CD14-positive monocyte (primary cell): ENCODE results near the gene SARNP. TPM values are rescaled to one million over a fixed set of nuclear protein-coding genes. Genes with fewer than 3 reads are reported as not detected.
"Not testable (repeated sequence)": the region's sequence is repeated elsewhere in the genome, so short reads cannot be mapped to it uniquely, and the experiment has no call there.

ENCODE experiments used
- DNase-seq, 3 donors: peaks; one replicate each; pipeline ENCODE4 v3.0.0-alpha.2; 2011 to 2022
- H2AFZ ChIP-seq: 2 replicates; pipeline ENCODE4 v1.6.0; 2012; ENCODE audit warnings: mild to moderate bottlenecking, low read depth, low read length, inconsistent platforms; ENCODE audit not compliant: insufficient read depth, poor library complexity, severe bottlenecking
- H3K27ac ChIP-seq, 2 donors: 1 replicate in 1 of 2; 2 replicates in 1 of 2; pipeline ENCODE4 v1.5.1; 2012 to 2013; ENCODE audit warnings: low read length in 2 of 2, control low read depth in 1 of 2, inconsistent platforms in 1 of 2, low read depth in 1 of 2, mild to moderate bottlenecking in 1 of 2
- H3K27me3 ChIP-seq, 2 donors: one replicate each; pipeline versions ENCODE4 v1.6.0 to v1.6.1; 2011 to 2013; ENCODE audit warnings: low read length in 2 of 2; ENCODE audit not compliant: control insufficient read depth in 2 of 2, insufficient read depth in 2 of 2
- H3K36me3 ChIP-seq, 2 donors: replicated peaks in 1 of 2; 1 replicate in 1 of 2; 2 replicates in 1 of 2; pipeline versions ENCODE4 v1.5.1 to v1.6.1; 2012 to 2013; ENCODE audit warnings: low read length in 2 of 2, control low read depth in 1 of 2, inconsistent platforms in 1 of 2, mild to moderate bottlenecking in 1 of 2; ENCODE audit not compliant: insufficient read depth in 2 of 2, control insufficient read depth in 1 of 2
- H3K4me1 ChIP-seq, 2 donors: 1 replicate in 1 of 2; 2 replicates in 1 of 2; pipeline versions ENCODE4 v1.5.1 to v1.6.1; 2012 to 2013; ENCODE audit warnings: low read length in 2 of 2, control low read depth in 1 of 2, inconsistent platforms in 1 of 2, mild to moderate bottlenecking in 1 of 2, moderate library complexity in 1 of 2; ENCODE audit not compliant: insufficient read depth in 2 of 2, control insufficient read depth in 1 of 2
- H3K4me2 ChIP-seq: replicated peaks from 2 replicates; pipeline ENCODE3; 2012; ENCODE audit warnings: low read length, moderate library complexity, mild to moderate bottlenecking; ENCODE audit not compliant: poor library complexity, severe bottlenecking; ENCODE audit errors: extremely low read depth
- H3K4me3 ChIP-seq, 3 experiments: fragments of 200-600 bp in 1 of 3; sonication (generic) in 1 of 3; replicated peaks in 1 of 3; 1 replicate in 2 of 3; 2 replicates in 1 of 3; pipeline ENCODE4 v1.5.1; 2011 to 2013; ENCODE audit warnings: low read length in 3 of 3, mild to moderate bottlenecking in 3 of 3, control low read depth in 2 of 3, low read depth in 2 of 3, inconsistent platforms in 1 of 3, moderate library complexity in 1 of 3
- H3K79me2 ChIP-seq: 2 replicates; pipeline ENCODE4 v1.6.0; 2012; ENCODE audit warnings: mild to moderate bottlenecking, control low read depth, inconsistent platforms, low read length, moderate library complexity; ENCODE audit not compliant: insufficient read depth
- H3K9ac ChIP-seq: 2 replicates; pipeline ENCODE4 v1.6.0; 2017; ENCODE audit warnings: low read length, mild to moderate bottlenecking; ENCODE audit not compliant: insufficient read depth, poor library complexity, severe bottlenecking
- H3K9me3 ChIP-seq, 2 donors: replicated peaks in 1 of 2; 1 replicate in 1 of 2; 2 replicates in 1 of 2; pipeline versions ENCODE4 v1.5.1 to v1.6.1; 2012 to 2013; ENCODE audit warnings: low read length in 2 of 2, control low read depth in 1 of 2; ENCODE audit not compliant: control insufficient read depth in 1 of 2, insufficient read depth in 1 of 2
- H4K20me1 ChIP-seq: 2 replicates; pipeline ENCODE4 v1.6.0; 2012; ENCODE audit warnings: mild to moderate bottlenecking, low read length, control low read depth, moderate library complexity; ENCODE audit not compliant: insufficient read depth
- H3K27ac Mint-ChIP-seq, 7 donors: one replicate each; pipeline ENCODE4 v1.8.0; 2020; ENCODE audit warnings: mild to moderate bottlenecking in 7 of 7, mixed read lengths in 7 of 7, moderate library complexity in 6 of 7, inconsistent platforms in 2 of 7
- H3K27me3 Mint-ChIP-seq, 3 donors: one replicate each; pipeline ENCODE4 v1.8.0; 2021 to 2022; ENCODE audit warnings: low read depth in 3 of 3, mild to moderate bottlenecking in 3 of 3, mixed read lengths in 3 of 3, moderate library complexity in 3 of 3, inconsistent platforms in 1 of 3
- H3K36me3 Mint-ChIP-seq, 2 donors: one replicate each; pipeline ENCODE4 v1.8.0; 2020; ENCODE audit warnings: mixed read lengths in 2 of 2, inconsistent platforms in 1 of 2, mild to moderate bottlenecking in 1 of 2
- H3K4me1 Mint-ChIP-seq: one replicate; pipeline ENCODE4 v1.8.0; 2020; ENCODE audit warnings: mild to moderate bottlenecking, mixed read lengths
- H3K4me3 Mint-ChIP-seq, 2 donors: one replicate each; pipeline ENCODE4 v1.8.0; 2020; ENCODE audit warnings: mild to moderate bottlenecking in 2 of 2, mixed read lengths in 2 of 2, moderate library complexity in 1 of 2
- H3K9me3 Mint-ChIP-seq, 7 donors: one replicate each; pipeline ENCODE4 v1.8.0; 2020 to 2022; ENCODE audit warnings: mixed read lengths in 7 of 7, mild to moderate bottlenecking in 6 of 7, moderate library complexity in 6 of 7, inconsistent platforms in 2 of 7
- CTCF ChIP-seq: fragments of 200-600 bp; IDR thresholded peaks from one replicate; pipeline ENCODE4 v1.8.0; 2022; ENCODE audit warnings: antibody characterized with exemption, mild to moderate bottlenecking
- WGBS: methylation state at CpG from one replicate; pipeline ENCODE4 v1.1.5; 2013; ENCODE audit warnings: missing lambda C conversion rate; ENCODE audit not compliant: insufficient coverage; 5-methylcytosine and 5-hydroxymethylcytosine counted together
- intact Hi-C, 2 donors: fragments of 100-400 bp; cut with micrococcal nuclease; formaldehyde crosslinking; loops; one replicate each; pipeline versions ENCODE4 v1.15.0 to v1.15.1; 2023
- polyA plus RNA-seq, 3 donors: library from polyadenylated mRNA; depleted of rRNA in 1 of 3; unstranded in 2 of 3; stranded (reverse) in 1 of 3; fragments of 300-500 nt in 2 of 3; fragments of >200 nt in 1 of 3; fragmentation: Illumina TruSeq in 2 of 3; gene quantifications; 1 replicate in 2 of 3; 2 replicates in 1 of 3; pipeline ENCODE4 v1.2.3, GENCODE V29; 2012 to 2021

The SARNP gene
- polyA plus RNA-seq, 3 donors = 28.9 to 139 (median 98.6) TPM

GRCh38 chr12:55760663-55761062, 56.9 kb downstream of the SARNP start:
- Mint-ChIP-seq H3K4me1 (peaks cover 4% of the 10 kb centered on the region), H3K27me3 (peaks cover 0 to 2% (median 0%) of the 10 kb centered on the region in 3 donors), H3K4me3 (no peak overlapping the region), H3K9me3 (no peaks in the 10 kb centered on the region), H3K36me3 (peaks cover 56 to 78% of the 10 kb centered on the region in 2 donors), H3K27ac (peak overlapping the region in 1 of 7 donors; percentile 26)
- no CpG with 5 or more reads among the region's 6 CpGs for WGBS
- no peaks in the 10 kb centered on the region for H3K9me3 ChIP-seq
- H4K20me1 ChIP-seq = peaks cover 3% of the 10 kb centered on the region
- H3K4me1 ChIP-seq = no peaks in the 10 kb centered on the region
- no peak overlapping the region for H3K4me2 ChIP-seq
- peaks cover 2% of the 10 kb centered on the region for H3K79me2 ChIP-seq
- H3K9ac ChIP-seq = no peak overlapping the region
- intact Hi-C loops = no loop called here
- H3K36me3 ChIP-seq = peaks cover 55 to 92% of the 10 kb centered on the region in 2 donors
- no peak overlapping the region for H2AFZ ChIP-seq
- no peaks in the 10 kb centered on the region for H3K27me3 ChIP-seq
- DNase-seq = no peak
- H3K4me3 ChIP-seq = no peak overlapping the region
- no peak overlapping the region for H3K27ac ChIP-seq
- TF ChIP-seq CTCF = no peak

GRCh38 chr12:55758575-55758974, 58.9 kb downstream of the SARNP start:
- H3K4me3 Mint-ChIP-seq, H4K20me1 ChIP-seq, H3K9ac ChIP-seq, H3K9me3 Mint-ChIP-seq, H3K4me3 ChIP-seq, H3K27ac ChIP-seq, H3K27me3 Mint-ChIP-seq, DNase-seq, intact Hi-C loops, H3K27ac Mint-ChIP-seq, H3K4me2 ChIP-seq, H3K79me2 ChIP-seq, H3K9me3 ChIP-seq, H3K4me1 ChIP-seq, H3K27me3 ChIP-seq, H2AFZ ChIP-seq, H3K4me1 Mint-ChIP-seq: not testable (repeated sequence)
- 100% methylated on average over 2 of the region's 4 CpGs for WGBS
- peaks cover 67 to 85% of the 10 kb centered on the region in 2 donors for H3K36me3 Mint-ChIP-seq
- peaks cover 76 to 96% of the 10 kb centered on the region in 2 donors for H3K36me3 ChIP-seq
